ENCODE data around the gene SLC29A2.
A peak's percentile ranks its signal among the peaks of the same experiment; 100 is the strongest.

DNA sequence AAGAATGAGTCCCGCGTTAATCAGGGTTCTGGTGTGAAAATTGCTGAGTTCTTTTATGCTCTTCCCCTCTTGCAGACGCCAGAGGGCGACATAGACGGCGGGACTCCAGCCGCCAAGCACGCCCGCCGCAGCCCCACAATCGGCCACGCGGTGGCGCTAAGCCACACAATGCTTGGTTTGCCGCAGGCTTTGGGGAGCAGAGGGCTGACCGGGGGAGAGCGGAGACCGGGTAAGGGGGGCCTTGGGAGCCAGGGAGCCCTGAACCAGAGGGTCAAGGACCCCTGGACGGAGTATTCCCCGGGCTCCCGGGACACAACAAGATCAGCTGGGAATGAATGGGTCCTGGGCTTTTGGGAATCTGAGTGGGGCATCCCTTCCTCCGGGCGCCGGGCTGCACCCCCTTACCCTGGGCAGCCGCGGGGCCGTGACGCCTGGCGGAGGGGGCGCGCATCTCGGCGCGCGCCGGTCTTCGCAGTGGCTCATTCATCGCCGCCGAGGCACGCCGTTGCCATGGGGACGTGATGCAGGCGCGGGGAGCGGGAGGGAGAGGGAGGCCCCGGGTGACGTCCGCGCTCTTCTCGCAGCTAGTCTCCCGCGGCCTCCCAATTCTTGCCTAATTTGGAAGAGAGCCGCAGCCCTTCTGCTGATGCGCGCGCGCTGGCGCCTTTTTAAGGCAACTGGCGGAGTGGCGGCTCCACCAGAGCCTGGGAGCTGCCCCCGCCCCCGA is 37.1 kb upstream of the SLC29A2 start:
- peak; percentile 98 to 100 (median 100) for TF ChIP-seq CTCF (IDR thresholded peaks at IDR 0.05)
- TF ChIP-seq POLR2A (IDR thresholded peaks at IDR 0.05): no peak
- peak; percentile 8 to 47 for TF ChIP-seq EP300 (IDR thresholded peaks at IDR 0.05)

All from tibial nerve (tissue), 4 donors.